ENCODE measurements around the gene CORO6.

- TF ChIP-seq POLR2AphosphoS5 (IDR thresholded peaks at IDR 0.05; ENCODE audit: low read depth, low read length) (no peak), TAF1 (IDR thresholded peaks at IDR 0.05; ENCODE audit: low read depth, low read length) (no peak)
Observed at GRCh38 chr17:29582254-29582765, 40.4 kb downstream of the CORO6 start.
